HL-60 (cell line): ENCODE results near the gene SLC22A31.

ENCODE experiments used
- DNase-seq, 2 experiments: peaks; one replicate each; pipeline ENCODE4 v3.0.0-alpha.2; 2010 to 2020; ENCODE audit warnings: low read depth in 1 of 2, low spot score in 1 of 2
- H3K27ac ChIP-seq: fragments of 250-450 bp; sonication (Bioruptor Pico); replicated peaks from 2 replicates; pipeline ENCODE4 v1.5.1; 2020; ENCODE audit warnings: mild to moderate bottlenecking, moderate library complexity
- H3K27me3 ChIP-seq: fragments of 250-450 bp; sonication (Bioruptor Pico); 2 replicates; pipeline ENCODE4 v1.5.1; 2021; ENCODE audit warnings: mild to moderate bottlenecking, moderate library complexity; ENCODE audit not compliant: insufficient read depth, poor library complexity, severe bottlenecking
- H3K4me3 ChIP-seq: replicated peaks from 2 replicates; pipeline ENCODE4 v1.5.1; 2011; ENCODE audit warnings: mild to moderate bottlenecking, control low read depth, low read length; ENCODE audit not compliant: insufficient read depth
- GABPA ChIP-seq: IDR thresholded peaks from 2 replicates; pipeline ENCODE4 v1.6.1; 2012; ENCODE audit warnings: low read depth
- POLR2AphosphoS5 ChIP-seq: IDR thresholded peaks from 2 replicates; pipeline ENCODE4 v1.6.1; 2012; ENCODE audit warnings: low read depth
- SPI1 ChIP-seq: IDR thresholded peaks from 2 replicates; pipeline ENCODE4 v1.6.1; 2012; ENCODE audit warnings: low read depth, mild to moderate bottlenecking, borderline replicate concordance
- TF ChIP-seq, protein P1 (sequence below): IDR thresholded peaks from 2 replicates; pipeline ENCODE4 v1.6.1; 2012; ENCODE audit warnings: low read depth; ENCODE audit not compliant: insufficient replicate concordance
- TF ChIP-seq, protein P2 (sequence below): IDR thresholded peaks from one replicate; pipeline ENCODE4 v1.5.1; 2011; ENCODE audit warnings: low read length, control low read depth, inconsistent platforms; ENCODE audit not compliant: insufficient read depth

Gene SLC22A31

GRCh38 chr16:89241187-89242007, 41.1 kb upstream of the SLC22A31 start:
- Histone ChIP-seq H3K27me3 (no peaks in the 10 kb centered on the region), H3K4me3 (peak overlapping the region; percentile 55), H3K27ac (peak overlapping the region; percentile 89)
- DNase-seq, result peak; percentile 63 to 68
- TF ChIP-seq POLR2AphosphoS5, result peak; percentile 78
- no peak; the same call in 1 of the 2 replicates for TF ChIP-seq SPI1
- TF ChIP-seq, protein P1, sequence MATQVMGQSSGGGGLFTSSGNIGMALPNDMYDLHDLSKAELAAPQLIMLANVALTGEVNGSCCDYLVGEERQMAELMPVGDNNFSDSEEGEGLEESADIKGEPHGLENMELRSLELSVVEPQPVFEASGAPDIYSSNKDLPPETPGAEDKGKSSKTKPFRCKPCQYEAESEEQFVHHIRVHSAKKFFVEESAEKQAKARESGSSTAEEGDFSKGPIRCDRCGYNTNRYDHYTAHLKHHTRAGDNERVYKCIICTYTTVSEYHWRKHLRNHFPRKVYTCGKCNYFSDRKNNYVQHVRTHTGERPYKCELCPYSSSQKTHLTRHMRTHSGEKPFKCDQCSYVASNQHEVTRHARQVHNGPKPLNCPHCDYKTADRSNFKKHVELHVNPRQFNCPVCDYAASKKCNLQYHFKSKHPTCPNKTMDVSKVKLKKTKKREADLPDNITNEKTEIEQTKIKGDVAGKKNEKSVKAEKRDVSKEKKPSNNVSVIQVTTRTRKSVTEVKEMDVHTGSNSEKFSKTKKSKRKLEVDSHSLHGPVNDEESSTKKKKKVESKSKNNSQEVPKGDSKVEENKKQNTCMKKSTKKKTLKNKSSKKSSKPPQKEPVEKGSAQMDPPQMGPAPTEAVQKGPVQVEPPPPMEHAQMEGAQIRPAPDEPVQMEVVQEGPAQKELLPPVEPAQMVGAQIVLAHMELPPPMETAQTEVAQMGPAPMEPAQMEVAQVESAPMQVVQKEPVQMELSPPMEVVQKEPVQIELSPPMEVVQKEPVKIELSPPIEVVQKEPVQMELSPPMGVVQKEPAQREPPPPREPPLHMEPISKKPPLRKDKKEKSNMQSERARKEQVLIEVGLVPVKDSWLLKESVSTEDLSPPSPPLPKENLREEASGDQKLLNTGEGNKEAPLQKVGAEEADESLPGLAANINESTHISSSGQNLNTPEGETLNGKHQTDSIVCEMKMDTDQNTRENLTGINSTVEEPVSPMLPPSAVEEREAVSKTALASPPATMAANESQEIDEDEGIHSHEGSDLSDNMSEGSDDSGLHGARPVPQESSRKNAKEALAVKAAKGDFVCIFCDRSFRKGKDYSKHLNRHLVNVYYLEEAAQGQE, result peak; percentile 41
- TF ChIP-seq, protein P2, sequence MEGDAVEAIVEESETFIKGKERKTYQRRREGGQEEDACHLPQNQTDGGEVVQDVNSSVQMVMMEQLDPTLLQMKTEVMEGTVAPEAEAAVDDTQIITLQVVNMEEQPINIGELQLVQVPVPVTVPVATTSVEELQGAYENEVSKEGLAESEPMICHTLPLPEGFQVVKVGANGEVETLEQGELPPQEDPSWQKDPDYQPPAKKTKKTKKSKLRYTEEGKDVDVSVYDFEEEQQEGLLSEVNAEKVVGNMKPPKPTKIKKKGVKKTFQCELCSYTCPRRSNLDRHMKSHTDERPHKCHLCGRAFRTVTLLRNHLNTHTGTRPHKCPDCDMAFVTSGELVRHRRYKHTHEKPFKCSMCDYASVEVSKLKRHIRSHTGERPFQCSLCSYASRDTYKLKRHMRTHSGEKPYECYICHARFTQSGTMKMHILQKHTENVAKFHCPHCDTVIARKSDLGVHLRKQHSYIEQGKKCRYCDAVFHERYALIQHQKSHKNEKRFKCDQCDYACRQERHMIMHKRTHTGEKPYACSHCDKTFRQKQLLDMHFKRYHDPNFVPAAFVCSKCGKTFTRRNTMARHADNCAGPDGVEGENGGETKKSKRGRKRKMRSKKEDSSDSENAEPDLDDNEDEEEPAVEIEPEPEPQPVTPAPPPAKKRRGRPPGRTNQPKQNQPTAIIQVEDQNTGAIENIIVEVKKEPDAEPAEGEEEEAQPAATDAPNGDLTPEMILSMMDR, result no peak

- H3K4me3 ChIP-seq, result no peak overlapping the region
- no peak for DNase-seq
- no peaks in the 10 kb centered on the region for H3K27me3 ChIP-seq
- H3K27ac ChIP-seq, result no peak overlapping the region
- TF ChIP-seq, protein P1, result no peak
- TF ChIP-seq GABPA, result no peak
- no peak for TF ChIP-seq SPI1
- TF ChIP-seq, protein P2, result no peak
- TF ChIP-seq POLR2AphosphoS5, result no peak
Measured at GRCh38 chr16:89237733-89238132, 37.4 kb upstream of the SLC22A31 start.

DNA sequence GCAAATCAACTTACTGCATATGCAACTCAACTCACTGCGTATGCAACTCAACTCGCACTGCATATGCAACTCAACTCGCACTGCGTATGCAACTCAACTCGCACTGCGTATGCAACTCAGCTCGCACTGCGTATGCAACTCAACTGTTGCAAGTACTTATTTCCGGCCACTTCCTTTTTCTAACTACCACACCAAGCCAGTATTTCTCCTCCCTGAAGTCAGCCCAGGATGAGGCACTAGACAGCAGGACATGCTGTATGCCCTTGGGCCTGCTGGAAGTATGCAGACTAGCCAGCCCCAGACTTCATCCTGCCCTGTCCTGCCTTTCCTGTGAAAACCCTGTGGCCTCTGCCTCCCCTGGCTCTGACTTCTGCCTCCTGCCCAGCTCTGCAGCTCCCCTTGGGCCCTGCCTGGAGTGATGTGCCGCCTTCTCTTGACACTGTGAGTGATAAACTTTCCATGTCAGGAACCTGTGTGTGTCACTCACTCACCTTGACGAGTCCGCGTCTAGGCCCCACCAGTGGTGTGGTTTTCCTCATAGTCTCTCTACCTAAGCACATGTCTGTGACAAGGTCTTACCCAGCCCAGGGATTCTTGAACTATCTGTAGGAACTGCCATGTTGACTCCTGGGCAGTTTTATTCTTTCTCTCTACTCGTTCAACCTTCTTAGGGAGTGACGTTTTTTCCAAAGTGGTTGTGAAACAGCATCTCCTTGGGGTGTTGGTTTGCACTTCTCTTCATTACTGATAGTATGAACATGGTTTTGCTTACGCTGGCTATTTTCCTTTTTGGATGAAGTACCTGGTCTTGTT, 33.5 kb upstream of the SLC22A31 start:
- no peak overlapping the region for H3K4me3 ChIP-seq
- DNase-seq, result peak; percentile 50 to 74
- peak overlapping the region; percentile 87 for H3K27ac ChIP-seq
- TF ChIP-seq GABPA, result no peak
- TF ChIP-seq, protein P2, result no peak
- TF ChIP-seq, protein P1, result no peak
- TF ChIP-seq POLR2AphosphoS5, result no peak; the same call in 1 of the 2 replicates
- TF ChIP-seq SPI1, result peak; percentile 80
- no peaks in the 10 kb centered on the region for H3K27me3 ChIP-seq
